SK-N-SH treated with all-trans-retinoic acid at 6 μM for 48 hours (cell line): ENCODE data around the gene CNTNAP2.

Experiments used
- ATAC-seq: fragments of 200-7000 bp; cut with Tn5 transposase; 3 replicates; pipeline ENCODE4 v1.9.1; 2020; ENCODE audit warnings: mild to moderate bottlenecking, moderate library complexity
- CSDC2 ChIP-seq: fragments of 250-450 bp; sonication (Bioruptor Pico); IDR thresholded peaks from 2 replicates; pipeline ENCODE4 v1.5.0; 2020; ENCODE audit warnings: mild to moderate bottlenecking, moderate library complexity
- ISL1 ChIP-seq: fragments of 250-450 bp; sonication (Bioruptor Pico); IDR thresholded peaks from 2 replicates; pipeline ENCODE4 v2.1.2; 2022; ENCODE audit warnings: mild to moderate bottlenecking, moderate library complexity
- OSR1 ChIP-seq: fragments of 250-450 bp; sonication (Bioruptor Pico); IDR thresholded peaks from 2 replicates; pipeline ENCODE4 v1.8.0; 2022; ENCODE audit warnings: moderate library complexity, mild to moderate bottlenecking, inconsistent platforms
- PPARA ChIP-seq: fragments of 250-450 bp; sonication (Bioruptor Pico); IDR thresholded peaks from 2 replicates; pipeline ENCODE4 v1.5.0; 2020; ENCODE audit warnings: mild to moderate bottlenecking, borderline replicate concordance
- SNAI2 ChIP-seq: fragments of 250-450 bp; sonication (Bioruptor Pico); IDR thresholded peaks from 2 replicates; pipeline ENCODE4 v1.5.0; 2020; ENCODE audit warnings: mild to moderate bottlenecking, moderate library complexity
- TCF4 ChIP-seq: fragments of 250-450 bp; sonication (Bioruptor Pico); IDR thresholded peaks from 2 replicates; pipeline ENCODE4 v1.8.0; 2021; ENCODE audit warnings: mild to moderate bottlenecking, moderate library complexity, borderline replicate concordance
- TOX ChIP-seq: fragments of 250-450 bp; sonication (Bioruptor Pico); IDR thresholded peaks from 2 replicates; pipeline ENCODE4 v1.8.0; 2021; ENCODE audit warnings: mild to moderate bottlenecking, moderate library complexity, borderline replicate concordance
- ZFP3 ChIP-seq: fragments of 250-450 bp; sonication (Bioruptor Pico); IDR thresholded peaks from 2 replicates; pipeline ENCODE4 v1.5.0; 2020; ENCODE audit warnings: mild to moderate bottlenecking, moderate library complexity
- ZFP30 ChIP-seq: fragments of 450-650 bp; formaldehyde crosslinking; IDR thresholded peaks from 2 replicates; pipeline ENCODE4 v1.5.0; 2022; ENCODE audit warnings: mild to moderate bottlenecking, moderate library complexity
- ZNF8 ChIP-seq: fragments of 450-650 bp; formaldehyde crosslinking; IDR thresholded peaks from 2 replicates; pipeline ENCODE4 v1.5.0; 2020; ENCODE audit warnings: mild to moderate bottlenecking, moderate library complexity
- TF ChIP-seq, protein P1 (sequence below): fragments of 250-450 bp; sonication (Bioruptor Pico); IDR thresholded peaks from 2 replicates; pipeline ENCODE4 v1.5.1; 2021; ENCODE audit warnings: mild to moderate bottlenecking, moderate library complexity
- TF ChIP-seq, protein P2 (sequence below): fragments of 250-450 bp; sonication (Bioruptor Pico); IDR thresholded peaks from 2 replicates; pipeline ENCODE4 v1.5.0; 2020; ENCODE audit warnings: mild to moderate bottlenecking, moderate library complexity
- TF ChIP-seq, protein P3 (sequence below): fragments of 250-450 bp; sonication (Bioruptor Pico); IDR thresholded peaks from 2 replicates; pipeline ENCODE4 v1.8.0; 2021; ENCODE audit warnings: low read depth, mild to moderate bottlenecking, moderate library complexity, borderline replicate concordance
- TF ChIP-seq, protein P4 (sequence below): fragments of 250-450 bp; sonication (Bioruptor Pico); IDR thresholded peaks from 2 replicates; pipeline ENCODE4 v1.5.1; 2020; ENCODE audit warnings: low read depth, mild to moderate bottlenecking, moderate library complexity
- TF ChIP-seq, protein P5 (sequence below): fragments of 250-450 bp; sonication (Bioruptor Pico); IDR thresholded peaks from 2 replicates; pipeline ENCODE4 v1.8.0; 2020; ENCODE audit warnings: mild to moderate bottlenecking, moderate library complexity, borderline replicate concordance

The CNTNAP2 gene

DNA sequence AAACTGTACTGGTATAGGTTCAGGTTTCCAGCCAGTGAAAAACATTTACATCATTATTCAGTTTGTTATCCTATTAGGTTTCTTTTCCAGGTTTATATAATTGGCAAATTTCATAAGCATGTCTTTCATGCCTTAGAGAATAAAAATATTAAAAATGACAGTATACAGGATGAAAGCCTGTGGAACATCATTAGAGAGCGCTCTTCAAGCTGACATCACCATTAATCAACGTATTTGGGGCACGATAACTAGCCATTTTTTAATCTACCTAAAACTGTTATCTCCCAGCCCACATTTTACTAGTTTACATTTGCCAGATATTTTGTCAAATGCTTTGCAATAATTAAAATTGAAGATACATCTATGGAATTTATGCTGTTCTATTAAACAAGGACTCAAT lies 714.1 kb downstream of the CNTNAP2 start (continued):
- TF ChIP-seq, protein P1, sequence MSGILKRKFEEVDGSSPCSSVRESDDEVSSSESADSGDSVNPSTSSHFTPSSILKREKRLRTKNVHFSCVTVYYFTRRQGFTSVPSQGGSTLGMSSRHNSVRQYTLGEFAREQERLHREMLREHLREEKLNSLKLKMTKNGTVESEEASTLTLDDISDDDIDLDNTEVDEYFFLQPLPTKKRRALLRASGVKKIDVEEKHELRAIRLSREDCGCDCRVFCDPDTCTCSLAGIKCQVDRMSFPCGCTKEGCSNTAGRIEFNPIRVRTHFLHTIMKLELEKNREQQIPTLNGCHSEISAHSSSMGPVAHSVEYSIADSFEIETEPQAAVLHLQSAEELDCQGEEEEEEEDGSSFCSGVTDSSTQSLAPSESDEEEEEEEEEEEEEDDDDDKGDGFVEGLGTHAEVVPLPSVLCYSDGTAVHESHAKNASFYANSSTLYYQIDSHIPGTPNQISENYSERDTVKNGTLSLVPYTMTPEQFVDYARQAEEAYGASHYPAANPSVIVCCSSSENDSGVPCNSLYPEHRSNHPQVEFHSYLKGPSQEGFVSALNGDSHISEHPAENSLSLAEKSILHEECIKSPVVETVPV (CRISPR knock-in tag) = 0 out of 2 replicates have a peak, but pooled peaks have one; percentile 26
- TF ChIP-seq CSDC2 (no peak), ZNF8 (CRISPR knock-in tag) (peak; percentile 18; the same call in 1 of the 2 replicates)

DNA sequence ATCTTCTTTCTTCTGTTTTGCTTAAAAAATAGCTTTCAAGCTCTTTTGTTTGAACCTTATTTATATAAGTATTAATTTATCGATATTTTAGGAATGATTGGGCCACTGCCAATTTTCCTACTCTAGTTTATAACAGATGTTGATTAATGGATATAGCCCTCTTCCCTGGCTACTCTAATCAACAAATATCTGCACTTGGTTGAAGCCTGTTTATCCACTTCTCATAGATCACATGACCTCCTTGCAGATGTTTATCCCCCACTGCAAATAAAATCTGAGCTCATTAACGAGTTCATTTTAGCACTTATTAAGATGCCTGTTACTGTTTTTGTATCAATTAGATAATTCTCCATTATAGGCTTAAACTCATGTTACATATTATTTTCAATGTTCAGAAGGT lies 715.3 kb downstream of the CNTNAP2 start:
- ATAC-seq = no peak
- TF ChIP-seq TCF4 = peak; percentile 60; the same call in 1 of the 2 replicates
- TF ChIP-seq, protein P2, sequence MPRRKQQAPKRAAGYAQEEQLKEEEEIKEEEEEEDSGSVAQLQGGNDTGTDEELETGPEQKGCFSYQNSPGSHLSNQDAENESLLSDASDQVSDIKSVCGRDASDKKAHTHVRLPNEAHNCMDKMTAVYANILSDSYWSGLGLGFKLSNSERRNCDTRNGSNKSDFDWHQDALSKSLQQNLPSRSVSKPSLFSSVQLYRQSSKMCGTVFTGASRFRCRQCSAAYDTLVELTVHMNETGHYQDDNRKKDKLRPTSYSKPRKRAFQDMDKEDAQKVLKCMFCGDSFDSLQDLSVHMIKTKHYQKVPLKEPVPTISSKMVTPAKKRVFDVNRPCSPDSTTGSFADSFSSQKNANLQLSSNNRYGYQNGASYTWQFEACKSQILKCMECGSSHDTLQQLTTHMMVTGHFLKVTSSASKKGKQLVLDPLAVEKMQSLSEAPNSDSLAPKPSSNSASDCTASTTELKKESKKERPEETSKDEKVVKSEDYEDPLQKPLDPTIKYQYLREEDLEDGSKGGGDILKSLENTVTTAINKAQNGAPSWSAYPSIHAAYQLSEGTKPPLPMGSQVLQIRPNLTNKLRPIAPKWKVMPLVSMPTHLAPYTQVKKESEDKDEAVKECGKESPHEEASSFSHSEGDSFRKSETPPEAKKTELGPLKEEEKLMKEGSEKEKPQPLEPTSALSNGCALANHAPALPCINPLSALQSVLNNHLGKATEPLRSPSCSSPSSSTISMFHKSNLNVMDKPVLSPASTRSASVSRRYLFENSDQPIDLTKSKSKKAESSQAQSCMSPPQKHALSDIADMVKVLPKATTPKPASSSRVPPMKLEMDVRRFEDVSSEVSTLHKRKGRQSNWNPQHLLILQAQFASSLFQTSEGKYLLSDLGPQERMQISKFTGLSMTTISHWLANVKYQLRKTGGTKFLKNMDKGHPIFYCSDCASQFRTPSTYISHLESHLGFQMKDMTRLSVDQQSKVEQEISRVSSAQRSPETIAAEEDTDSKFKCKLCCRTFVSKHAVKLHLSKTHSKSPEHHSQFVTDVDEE (CRISPR knock-in tag) = 0 out of 2 replicates have a peak, but pooled peaks have one; percentile 32
- TF ChIP-seq, protein P3, sequence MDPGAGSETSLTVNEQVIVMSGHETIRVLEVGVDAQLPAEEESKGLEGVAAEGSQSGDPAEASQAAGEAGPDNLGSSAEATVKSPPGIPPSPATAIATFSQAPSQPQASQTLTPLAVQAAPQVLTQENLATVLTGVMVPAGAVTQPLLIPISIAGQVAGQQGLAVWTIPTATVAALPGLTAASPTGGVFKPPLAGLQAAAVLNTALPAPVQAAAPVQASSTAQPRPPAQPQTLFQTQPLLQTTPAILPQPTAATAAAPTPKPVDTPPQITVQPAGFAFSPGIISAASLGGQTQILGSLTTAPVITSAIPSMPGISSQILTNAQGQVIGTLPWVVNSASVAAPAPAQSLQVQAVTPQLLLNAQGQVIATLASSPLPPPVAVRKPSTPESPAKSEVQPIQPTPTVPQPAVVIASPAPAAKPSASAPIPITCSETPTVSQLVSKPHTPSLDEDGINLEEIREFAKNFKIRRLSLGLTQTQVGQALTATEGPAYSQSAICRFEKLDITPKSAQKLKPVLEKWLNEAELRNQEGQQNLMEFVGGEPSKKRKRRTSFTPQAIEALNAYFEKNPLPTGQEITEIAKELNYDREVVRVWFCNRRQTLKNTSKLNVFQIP (CRISPR knock-in tag) = no peak

DNA sequence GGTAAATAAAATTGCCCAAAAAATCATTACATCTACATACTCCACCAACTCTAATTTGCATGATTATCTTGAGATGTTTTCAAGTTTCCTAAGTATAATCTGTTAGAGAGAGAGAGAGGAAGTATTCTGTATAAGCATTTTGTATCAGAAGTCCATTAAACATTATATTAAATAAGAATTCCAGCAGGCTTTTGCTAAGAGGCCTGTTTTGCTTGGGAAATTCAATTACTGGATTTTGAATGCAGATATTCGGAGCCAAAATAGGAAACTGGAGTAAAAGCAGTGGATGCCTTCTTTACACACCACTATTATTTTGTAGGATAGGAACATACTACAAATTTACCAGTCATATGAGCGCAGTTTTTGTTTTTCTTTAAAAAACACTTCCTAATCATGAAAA lies 727.8 kb downstream of the CNTNAP2 start:
- TF ChIP-seq, protein P4, sequence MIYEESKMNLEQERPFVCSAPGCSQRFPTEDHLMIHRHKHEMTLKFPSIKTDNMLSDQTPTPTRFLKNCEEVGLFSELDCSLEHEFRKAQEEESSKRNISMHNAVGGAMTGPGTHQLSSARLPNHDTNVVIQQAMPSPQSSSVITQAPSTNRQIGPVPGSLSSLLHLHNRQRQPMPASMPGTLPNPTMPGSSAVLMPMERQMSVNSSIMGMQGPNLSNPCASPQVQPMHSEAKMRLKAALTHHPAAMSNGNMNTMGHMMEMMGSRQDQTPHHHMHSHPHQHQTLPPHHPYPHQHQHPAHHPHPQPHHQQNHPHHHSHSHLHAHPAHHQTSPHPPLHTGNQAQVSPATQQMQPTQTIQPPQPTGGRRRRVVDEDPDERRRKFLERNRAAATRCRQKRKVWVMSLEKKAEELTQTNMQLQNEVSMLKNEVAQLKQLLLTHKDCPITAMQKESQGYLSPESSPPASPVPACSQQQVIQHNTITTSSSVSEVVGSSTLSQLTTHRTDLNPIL (CRISPR knock-in tag) = 0 out of 2 replicates have a peak, but pooled peaks have one; percentile 10
- peak; percentile 40; the same call in 1 of the 2 replicates for TF ChIP-seq ZNF8 (CRISPR knock-in tag)
- peak; percentile 88 for TF ChIP-seq SNAI2 (CRISPR knock-in tag)
- TF ChIP-seq, protein P2 (CRISPR knock-in tag) = 0 out of 2 replicates have a peak, but pooled peaks have one; percentile 26
- peak; percentile 68 for TF ChIP-seq ISL1 (CRISPR knock-in tag)
- TF ChIP-seq, protein P1 (CRISPR knock-in tag) = peak; percentile 75; the same call in 1 of the 2 replicates
- TF ChIP-seq, protein P5, sequence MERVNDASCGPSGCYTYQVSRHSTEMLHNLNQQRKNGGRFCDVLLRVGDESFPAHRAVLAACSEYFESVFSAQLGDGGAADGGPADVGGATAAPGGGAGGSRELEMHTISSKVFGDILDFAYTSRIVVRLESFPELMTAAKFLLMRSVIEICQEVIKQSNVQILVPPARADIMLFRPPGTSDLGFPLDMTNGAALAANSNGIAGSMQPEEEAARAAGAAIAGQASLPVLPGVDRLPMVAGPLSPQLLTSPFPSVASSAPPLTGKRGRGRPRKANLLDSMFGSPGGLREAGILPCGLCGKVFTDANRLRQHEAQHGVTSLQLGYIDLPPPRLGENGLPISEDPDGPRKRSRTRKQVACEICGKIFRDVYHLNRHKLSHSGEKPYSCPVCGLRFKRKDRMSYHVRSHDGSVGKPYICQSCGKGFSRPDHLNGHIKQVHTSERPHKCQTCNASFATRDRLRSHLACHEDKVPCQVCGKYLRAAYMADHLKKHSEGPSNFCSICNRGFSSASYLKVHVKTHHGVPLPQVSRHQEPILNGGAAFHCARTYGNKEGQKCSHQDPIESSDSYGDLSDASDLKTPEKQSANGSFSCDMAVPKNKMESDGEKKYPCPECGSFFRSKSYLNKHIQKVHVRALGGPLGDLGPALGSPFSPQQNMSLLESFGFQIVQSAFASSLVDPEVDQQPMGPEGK (CRISPR knock-in tag) = no peak
- no peak for TF ChIP-seq CSDC2
- peak; percentile 89 for TF ChIP-seq TCF4
- TF ChIP-seq, all 23 proteins: peak for 7
- ATAC-seq = no peak

DNA sequence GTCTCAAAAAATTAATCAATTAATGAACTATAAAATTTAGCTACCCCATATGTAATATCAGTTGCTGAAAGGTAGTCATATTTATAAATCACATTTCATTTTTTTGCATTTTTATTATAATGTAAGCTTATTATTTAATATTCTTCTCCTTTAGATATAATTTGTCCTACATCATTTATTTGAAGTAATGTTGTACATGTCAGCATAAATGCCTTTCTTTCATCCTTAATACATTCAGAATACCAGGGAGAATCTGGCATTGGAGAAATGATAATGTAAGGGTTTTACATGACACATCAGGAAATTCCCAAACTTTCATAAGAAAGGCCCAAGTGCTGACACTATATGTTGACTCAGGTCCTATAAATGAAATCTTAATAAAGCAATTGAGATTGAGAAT lies 742.1 kb downstream of the CNTNAP2 start:
- ATAC-seq = no peak
- TF ChIP-seq, protein P2 (CRISPR knock-in tag) = no peak
- TF ChIP-seq, protein P1 (CRISPR knock-in tag) = no peak
- no peak for TF ChIP-seq ZFP3
- TF ChIP-seq OSR1 (CRISPR knock-in tag) = no peak
- TF ChIP-seq TOX (CRISPR knock-in tag) = no peak
- no peak for TF ChIP-seq ZFP30
- no peak for TF ChIP-seq PPARA (CRISPR knock-in tag)
- no peak for TF ChIP-seq ISL1 (CRISPR knock-in tag)
